ENCODE data around the gene FSTL5.

Gene FSTL5

GRCh38 chr4:162059656-162060055, 104.1 kb downstream of the FSTL5 start:
- TF ChIP-seq, protein P1, sequence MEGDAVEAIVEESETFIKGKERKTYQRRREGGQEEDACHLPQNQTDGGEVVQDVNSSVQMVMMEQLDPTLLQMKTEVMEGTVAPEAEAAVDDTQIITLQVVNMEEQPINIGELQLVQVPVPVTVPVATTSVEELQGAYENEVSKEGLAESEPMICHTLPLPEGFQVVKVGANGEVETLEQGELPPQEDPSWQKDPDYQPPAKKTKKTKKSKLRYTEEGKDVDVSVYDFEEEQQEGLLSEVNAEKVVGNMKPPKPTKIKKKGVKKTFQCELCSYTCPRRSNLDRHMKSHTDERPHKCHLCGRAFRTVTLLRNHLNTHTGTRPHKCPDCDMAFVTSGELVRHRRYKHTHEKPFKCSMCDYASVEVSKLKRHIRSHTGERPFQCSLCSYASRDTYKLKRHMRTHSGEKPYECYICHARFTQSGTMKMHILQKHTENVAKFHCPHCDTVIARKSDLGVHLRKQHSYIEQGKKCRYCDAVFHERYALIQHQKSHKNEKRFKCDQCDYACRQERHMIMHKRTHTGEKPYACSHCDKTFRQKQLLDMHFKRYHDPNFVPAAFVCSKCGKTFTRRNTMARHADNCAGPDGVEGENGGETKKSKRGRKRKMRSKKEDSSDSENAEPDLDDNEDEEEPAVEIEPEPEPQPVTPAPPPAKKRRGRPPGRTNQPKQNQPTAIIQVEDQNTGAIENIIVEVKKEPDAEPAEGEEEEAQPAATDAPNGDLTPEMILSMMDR (conservative IDR thresholded peaks at IDR 0.05; ENCODE audit: low read depth) = no peak

DNA sequence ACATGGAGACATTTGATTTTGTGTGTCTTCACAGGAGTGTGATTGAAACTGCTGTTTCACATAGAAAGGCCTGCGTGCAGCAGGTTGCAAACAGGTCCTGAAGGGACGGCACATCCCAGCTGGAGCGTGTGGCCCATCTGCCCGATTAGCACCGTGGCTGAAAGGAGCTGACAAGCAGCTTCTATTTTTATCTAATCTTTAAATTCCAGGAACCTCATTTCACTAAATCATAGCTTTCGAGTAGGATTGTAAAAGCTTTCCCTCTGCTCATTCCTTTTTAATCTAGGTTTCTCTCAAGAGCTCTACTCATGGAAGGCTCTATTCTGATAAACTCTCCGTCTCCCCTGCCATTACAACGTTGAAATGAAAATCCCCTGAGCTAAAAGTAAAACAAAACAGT, 106.8 kb downstream of the FSTL5 start:
- ChIA-PET CTCF (interaction anchor here (0.6 to 0.8 kb wide), 2 partner anchors 178 to 364 kb away, joined by 3 read pairs; no protein-coding TSS in a partner anchor), POLR2A (ENCODE audit: low non-redundant PET) (no interaction called here)
- H3K27ac ChIP-seq = no peak overlapping the region
- no peak for DNase-seq (ENCODE audit: low spot score)
- TF ChIP-seq, protein P1 (conservative IDR thresholded peaks at IDR 0.05; ENCODE audit: low read depth) = no peak

More at GRCh38 chr4:162059656-162060055, 104.1 kb downstream of the FSTL5 start:
- CTCF ChIA-PET = no interaction called here
- DNase-seq (ENCODE audit: low spot score) = no peak
- no peak overlapping the region for H3K27ac ChIP-seq
- POLR2A ChIA-PET (ENCODE audit: low non-redundant PET) = no interaction called here

- DNase-seq (ENCODE audit: low spot score) = no peak
- CTCF ChIA-PET = interaction anchor here (0.6 kb wide), 2 partner anchors 382 to 752 kb away, joined by 3 to 7 read pairs; no protein-coding TSS in a partner anchor
- no peak overlapping the region for H3K27ac ChIP-seq
- TF ChIP-seq, protein P1 (conservative IDR thresholded peaks at IDR 0.05; ENCODE audit: low read depth) = no peak
- POLR2A ChIA-PET (ENCODE audit: low non-redundant PET) = no interaction called here
Observed at GRCh38 chr4:162046135-162046534, 117.7 kb downstream of the FSTL5 start.

GRCh38 chr4:162038112-162038511, 125.7 kb downstream of the FSTL5 start:
- POLR2A ChIA-PET (ENCODE audit: low non-redundant PET) = no interaction called here
- TF ChIP-seq, protein P1 (conservative IDR thresholded peaks at IDR 0.05; ENCODE audit: low read depth) = no peak
- DNase-seq (ENCODE audit: low spot score) = no peak
- H3K27ac ChIP-seq = no peak overlapping the region
- CTCF ChIA-PET = no interaction called here

- H3K27ac ChIP-seq = no peak overlapping the region
- CTCF ChIA-PET = no interaction called here
- no peak for DNase-seq (ENCODE audit: low spot score)
- POLR2A ChIA-PET (ENCODE audit: low non-redundant PET) = no interaction called here
- TF ChIP-seq, protein P1 (conservative IDR thresholded peaks at IDR 0.05; ENCODE audit: low read depth) = no peak
Observed at GRCh38 chr4:162017863-162018262, 145.9 kb downstream of the FSTL5 start.

- POLR2A ChIA-PET (ENCODE audit: low non-redundant PET) = no interaction called here
Observed at GRCh38 chr4:162016991-162017390, 146.8 kb downstream of the FSTL5 start.

More at GRCh38 chr4:162016991-162017390, 146.8 kb downstream of the FSTL5 start:
- CTCF ChIA-PET = no interaction called here
- DNase-seq (ENCODE audit: low spot score) = no peak
- TF ChIP-seq, protein P1 (conservative IDR thresholded peaks at IDR 0.05; ENCODE audit: low read depth) = no peak
- H3K27ac ChIP-seq = no peak overlapping the region
